ENCODE measurements around the gene GMDS.

GMDS gene

DNA sequence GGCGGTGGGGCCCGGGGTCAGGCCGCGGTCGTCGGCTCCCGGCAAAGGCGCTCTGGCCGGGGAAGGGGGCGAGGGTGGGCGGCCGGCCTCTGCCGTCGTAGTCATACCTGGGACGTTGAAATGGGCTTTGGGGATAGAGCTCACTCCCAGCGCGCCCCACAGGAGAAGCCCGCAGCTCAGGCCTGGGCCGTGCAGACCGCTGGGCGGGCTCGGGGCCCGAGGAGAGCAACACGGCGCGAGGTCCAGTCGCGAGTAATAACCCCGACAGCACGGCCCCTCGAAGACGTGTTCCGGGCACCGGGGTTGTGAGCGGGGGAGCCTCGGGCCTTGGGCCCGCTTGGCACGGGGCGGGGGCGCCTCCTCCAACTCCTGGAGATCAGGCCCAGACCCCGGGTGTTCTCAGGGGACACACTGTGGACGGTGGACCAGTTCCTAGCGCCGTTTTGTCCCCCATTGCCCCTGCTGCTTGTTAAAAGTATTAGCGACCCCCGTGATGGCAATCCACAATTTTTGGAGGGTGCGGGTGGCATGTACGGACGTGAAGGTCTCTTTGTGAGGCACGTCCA is 624.8 kb downstream of the GMDS start:
- DNase-seq (ENCODE audit: extremely low spot score, insufficient read length, low read depth) = no peak
- FAIRE-seq = no peak

DNA sequence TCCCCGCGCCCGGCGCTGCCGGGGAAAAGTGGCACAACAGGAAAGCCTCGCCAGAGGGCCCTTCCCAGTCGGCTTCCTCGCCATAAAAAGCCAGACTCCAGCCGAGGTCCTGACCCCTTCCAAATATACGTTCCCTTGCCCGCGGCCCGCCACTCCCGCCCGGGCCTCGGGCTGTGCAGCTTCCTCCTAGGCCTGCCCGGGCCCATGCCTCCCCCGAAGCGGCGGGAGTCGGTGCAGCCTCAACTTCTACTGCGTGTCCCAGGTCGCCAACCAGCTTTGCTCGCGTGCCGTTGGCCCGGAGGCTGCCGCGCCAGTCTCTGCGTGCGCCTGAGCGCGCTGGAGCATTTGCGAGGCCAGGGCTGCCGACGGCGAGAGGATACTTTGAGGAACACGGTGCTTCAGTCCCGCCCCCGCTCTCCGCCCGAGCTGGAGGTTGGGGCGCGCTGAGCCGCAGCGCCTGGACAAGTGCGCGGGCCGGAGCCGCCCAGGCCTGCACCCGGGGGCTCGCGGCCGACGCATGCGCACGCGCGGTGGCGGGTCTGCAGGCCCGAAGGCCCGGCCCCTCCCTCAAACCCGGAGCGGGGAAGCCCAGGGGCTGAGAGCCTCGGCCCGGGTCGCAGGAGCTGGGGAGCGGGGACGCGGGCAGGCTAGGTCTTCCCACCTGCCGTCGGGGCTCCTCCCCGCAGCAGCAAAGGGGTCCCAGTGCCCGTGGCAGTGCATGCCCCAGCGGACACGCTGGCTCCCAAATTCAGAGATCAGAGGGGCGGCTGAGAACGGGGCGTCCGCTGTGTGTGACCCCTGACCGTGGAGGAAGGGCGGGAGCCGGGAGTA is 625.5 kb downstream of the GMDS start:
- FAIRE-seq (no peak), DNase-seq (ENCODE audit: extremely low spot score, insufficient read length, low read depth) (no peak)

DNA sequence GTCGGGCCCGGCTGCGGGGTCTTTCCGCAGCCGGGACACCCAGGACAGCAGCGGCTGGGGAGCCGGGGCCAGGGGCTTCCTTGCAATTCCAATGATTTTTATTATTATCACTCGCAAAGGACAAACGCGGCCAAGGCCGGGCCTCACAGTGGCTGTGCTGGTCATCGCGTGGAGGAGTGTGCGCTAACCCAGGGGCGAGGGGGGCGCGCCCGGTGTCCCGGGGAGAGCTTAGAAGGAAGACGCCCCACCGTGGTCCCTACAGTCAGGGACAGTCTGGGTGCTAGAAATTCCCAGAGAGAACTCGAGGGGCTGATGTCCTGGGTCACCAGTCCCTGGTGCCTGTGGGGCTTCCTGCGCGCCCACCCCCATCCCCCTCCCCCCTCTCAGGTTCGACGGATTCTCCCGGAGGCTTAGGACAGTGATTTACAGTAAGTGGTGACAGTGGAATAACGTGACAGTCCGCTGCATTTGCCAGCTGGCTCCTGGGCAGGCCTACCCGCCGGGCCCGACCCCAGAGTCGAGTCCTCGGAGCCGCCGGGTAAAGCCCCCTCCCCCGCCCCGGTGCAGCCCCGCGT is 626.2 kb downstream of the GMDS start:
- no peak for DNase-seq (ENCODE audit: extremely low spot score, insufficient read length, low read depth)
- FAIRE-seq = no peak

DNA sequence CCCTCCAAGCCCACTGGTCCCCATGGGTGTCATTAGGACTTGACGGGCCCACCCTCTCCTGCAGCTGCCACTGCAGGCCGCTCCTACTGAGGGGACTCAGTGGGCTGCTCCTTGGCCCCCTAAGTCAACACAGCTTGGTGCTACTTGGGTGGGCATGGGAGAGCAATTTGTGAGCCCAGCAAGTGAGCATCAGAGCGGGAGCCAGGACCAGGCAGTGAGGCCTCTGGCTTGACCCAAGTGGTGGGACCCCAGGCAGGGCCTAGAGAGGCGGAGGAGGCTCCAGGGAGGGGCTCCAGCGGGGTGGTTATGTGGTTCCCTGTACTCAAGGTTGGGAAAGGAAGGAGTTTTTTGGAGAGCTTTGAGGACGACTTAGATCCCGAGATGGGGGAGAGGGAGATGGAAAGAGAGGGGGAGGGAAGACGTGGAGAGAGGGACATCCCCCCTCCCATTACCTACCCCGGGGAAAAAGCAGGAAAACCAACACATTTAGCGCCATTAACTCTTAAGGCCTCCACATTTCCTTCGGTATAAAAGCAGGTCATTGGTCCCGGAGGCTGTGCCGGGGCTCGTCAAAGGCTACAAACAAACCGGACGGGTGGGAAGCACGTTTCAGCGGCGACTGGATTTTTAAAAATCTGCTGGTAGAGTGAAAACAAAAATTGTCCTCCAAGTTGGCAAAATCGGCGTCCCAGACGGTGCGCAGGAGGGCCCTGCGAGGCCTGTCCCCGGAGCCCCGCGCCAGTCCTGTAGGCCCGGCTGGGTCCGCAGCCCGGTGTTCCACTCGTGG is 626.9 kb downstream of the GMDS start:
- FAIRE-seq (no peak), DNase-seq (ENCODE audit: extremely low spot score, insufficient read length, low read depth) (no peak)

DNA sequence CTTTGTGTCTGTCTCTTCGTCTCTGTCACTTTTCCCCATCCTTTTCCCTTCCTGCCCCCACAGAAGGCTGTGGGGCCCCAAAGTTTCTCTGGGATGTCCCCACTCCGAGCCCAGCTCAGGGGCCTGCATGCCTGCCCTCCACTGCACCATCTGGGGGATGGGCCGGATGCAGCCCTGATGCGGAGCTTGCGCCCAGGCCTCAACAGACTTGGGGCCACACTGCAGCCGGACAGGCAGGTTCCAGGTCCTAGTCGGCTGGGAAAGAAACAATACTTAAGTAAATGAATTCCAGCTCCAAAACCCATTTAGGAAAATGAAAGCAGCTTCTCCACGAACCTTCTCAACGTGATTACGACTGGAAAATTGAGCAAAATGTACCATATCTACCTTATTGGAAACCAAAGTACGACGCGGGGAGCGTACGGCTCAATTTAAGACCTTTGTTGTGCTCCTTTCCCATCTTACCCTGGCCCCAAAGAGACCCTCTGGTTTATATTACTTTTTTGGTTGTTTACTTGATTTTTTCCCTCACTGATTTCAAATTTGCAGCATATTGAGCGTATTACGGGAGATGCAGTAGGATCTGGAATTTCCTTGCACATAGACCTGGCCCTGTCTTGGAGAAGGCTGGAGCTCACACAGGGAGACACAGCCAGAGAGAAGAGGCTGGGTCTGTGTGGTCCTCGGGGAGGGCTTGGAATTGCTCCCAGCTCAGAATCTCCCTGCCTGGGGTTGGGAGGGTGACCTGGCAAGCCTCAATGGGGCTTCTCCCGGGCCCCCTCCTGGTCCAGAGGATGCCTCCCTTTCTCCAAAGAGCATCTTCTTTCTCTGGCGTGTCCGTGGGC is 627.7 kb downstream of the GMDS start:
- FAIRE-seq (no peak), DNase-seq (ENCODE audit: extremely low spot score, insufficient read length, low read depth) (no peak)

DNA sequence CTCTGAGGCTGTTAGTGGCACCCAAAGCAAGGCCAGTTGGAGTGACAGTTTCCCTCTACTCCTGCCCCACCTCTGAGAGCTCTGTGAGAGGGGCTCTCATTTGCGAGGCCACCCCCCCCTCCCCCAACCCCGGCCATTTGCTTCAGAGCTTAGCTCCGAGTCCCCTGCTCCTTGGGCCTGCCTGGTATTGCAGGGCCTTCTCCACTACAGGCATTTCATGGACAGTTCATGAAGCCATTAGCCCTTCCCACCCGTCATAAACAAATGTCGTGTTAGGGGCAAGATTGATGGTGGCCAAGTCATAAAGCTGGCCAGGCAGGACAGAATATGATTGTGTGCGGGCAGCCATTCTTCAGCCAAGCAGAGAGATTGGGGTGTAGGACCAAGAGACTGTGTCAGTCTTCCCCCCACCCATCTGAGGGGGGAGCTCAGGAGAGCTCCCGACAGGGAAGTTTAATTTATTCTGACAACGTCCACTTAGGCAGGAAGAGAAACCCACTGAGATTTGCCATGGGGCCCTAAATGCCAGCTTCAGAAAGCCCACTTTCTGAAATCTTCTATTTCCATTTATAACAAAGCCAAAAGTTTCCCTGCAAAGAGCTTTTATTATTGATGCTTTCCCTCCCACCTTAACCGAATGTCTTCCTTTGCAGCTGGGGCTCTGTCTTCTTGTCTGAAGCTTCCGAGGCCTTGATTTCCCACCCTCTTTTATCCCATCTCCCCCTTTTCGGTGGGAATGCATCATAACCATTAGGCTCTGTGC is 628.5 kb downstream of the GMDS start:
- no peak for DNase-seq (ENCODE audit: extremely low spot score, insufficient read length, low read depth)
- no peak for FAIRE-seq

DNA sequence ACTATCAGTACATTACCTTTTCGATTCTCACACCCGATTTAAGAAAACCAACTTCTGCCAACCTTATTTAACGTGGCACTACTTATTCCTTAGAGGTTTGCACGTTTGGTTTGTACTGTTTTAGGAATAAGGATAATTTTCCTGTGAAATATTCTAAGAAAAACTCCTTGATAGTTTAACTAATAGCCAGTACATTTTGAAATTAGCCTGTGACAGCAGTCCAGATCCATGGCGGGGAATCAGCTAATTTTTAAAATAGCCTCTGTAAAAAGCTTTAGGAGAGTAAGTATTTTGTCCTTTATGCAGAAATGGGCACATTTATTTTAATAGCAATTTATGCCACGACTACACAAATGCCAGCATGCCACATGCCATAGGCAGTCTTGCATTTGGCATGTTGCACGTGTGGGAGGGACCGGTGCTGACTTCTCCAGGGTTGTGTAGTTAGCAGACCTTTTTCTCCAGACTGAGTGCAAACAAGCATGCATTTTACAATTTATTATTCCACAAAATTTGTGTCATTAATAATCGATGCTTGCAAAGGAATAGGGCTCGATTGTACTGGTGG is 629.5 kb downstream of the GMDS start:
- FAIRE-seq (no peak), DNase-seq (ENCODE audit: extremely low spot score, insufficient read length, low read depth) (no peak)

DNA sequence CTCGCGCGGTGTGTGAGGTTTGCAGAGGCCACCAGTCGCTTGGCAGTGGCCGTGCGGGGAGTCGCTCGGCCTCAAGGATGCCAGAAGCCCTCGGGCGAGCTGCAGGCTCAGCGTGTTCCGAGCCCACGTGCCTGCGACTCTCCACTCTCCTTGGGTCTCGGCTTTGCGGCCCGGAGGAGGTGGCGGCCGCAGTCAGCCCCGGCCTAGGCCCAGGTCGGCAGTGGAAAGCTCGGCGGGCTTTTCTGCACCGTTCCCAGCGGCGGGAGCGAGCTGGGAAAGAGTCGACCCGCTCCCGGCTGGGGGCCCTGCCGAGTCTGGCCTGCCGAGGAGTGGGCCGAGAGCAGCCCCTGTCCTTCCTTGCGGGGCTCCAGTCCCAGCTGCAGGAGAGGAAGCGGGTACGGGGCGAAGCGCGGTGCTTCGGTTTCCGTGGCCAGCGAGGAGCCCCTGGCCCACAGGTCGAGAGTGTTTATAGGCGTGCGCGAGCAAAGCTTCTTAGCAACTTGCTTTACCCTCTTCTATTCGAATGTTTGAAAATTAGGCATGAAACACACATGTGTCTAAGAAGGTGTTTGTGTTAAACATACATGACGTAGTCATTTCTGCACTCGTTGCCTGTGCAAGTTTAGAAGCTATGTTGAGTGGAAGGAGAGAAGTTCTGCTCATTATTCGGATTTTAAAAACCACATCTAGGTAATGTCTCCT is 630.1 kb downstream of the GMDS start:
- FAIRE-seq (no peak), DNase-seq (ENCODE audit: extremely low spot score, insufficient read length, low read depth) (no peak)

DNA sequence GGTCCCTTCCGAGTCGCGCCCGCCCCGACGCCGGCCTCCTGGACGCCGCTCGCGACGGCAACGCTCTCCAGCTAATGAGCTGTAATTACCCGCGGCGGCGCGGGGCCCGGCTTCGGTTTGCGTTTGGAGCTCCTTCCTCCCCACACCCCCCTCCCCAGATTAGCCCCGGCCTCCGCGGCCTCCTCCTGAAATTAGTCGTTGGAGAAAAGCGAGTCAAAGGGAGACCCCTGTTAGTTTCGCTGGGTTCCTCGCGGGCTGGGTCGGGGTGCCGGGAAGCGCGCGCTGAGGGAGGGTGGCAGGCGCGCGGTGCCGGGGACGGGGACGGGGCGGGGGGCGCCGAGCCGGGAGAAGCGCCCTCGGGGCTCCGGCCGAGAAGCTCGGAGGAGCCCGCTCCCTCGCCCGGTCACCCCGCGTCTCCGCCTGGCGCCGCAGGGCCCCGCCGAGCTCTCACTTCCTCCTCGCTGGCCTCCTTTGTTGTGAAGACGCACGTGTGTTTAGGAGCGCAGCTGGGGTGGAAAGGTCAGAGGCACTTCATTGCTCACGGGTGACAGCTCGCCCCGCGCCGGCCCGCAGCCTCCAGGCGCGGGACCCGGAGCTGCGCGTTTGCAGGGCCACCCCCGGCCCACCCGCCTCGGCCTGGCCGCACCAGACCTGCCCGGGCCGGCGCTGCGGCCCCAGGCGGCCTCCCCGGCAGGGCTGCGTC is 630.8 kb downstream of the GMDS start:
- DNase-seq (ENCODE audit: extremely low spot score, insufficient read length, low read depth) (no peak), FAIRE-seq (no peak)

DNA sequence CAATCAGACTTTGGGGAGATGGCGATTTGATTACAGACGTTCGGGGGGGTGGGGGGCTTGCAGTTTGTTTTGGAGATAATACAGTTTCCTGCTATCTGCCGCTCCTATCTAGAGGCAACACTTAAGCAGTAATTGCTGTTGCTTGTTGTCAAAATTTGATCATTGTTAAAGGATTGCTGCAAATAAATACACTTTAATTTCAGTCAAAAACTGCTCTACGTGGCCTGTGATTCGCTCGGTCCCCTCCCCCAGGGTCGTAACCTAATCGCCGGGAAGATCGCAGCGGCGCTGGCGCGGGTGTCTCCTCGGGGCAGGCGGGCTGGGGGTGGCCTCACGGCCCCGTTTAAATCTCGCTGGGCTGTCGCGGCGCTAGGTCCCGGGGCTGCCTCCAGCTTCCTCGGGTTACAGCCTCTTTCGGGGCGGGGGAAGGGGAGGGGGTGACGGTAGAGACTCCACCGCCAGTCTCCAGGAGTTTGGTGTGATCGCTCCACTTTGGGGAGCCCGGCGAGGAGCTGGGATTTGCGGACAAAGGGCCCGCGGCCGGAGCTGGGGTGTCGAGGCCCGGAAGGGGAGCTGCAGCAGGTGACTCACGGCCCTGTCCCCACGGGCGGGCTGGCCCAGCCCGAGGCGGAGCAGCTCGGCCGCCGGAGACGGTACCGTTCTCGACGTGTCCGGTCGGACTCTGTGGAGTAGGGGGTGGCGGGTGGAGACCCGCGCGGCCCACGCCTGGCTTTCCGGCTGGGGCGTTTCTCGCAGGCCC is 631.5 kb downstream of the GMDS start:
- no peak for DNase-seq (ENCODE audit: extremely low spot score, insufficient read length, low read depth)
- FAIRE-seq = no peak

DNA sequence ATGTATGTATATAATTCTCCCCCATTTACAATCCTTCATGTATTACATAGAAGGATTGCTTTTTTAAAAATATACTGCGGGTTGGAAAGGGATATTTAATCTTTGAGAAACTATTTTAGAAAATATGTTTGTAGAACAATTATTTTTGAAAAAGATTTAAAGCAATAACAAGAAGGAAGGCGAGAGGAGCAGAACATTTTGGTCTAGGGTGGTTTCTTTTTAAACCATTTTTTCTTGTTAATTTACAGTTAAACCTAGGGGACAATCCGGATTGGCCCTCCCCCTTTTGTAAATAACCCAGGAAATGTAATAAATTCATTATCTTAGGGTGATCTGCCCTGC is 632.1 kb downstream of the GMDS start:
- DNase-seq (ENCODE audit: extremely low spot score, insufficient read length, low read depth) (no peak), FAIRE-seq (no peak)

DNA sequence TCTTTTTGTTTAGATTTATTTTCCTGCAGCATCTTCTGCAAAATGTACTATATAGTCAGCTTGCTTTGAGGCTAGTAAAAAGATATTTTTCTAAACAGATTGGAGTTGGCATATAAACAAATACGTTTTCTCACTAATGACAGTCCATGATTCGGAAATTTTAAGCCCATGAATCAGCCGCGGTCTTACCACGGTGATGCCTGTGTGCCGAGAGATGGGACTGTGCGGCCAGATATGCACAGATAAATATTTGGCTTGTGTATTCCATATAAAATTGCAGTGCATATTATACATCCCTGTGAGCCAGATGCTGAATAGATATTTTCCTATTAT is 632.5 kb downstream of the GMDS start:
- FAIRE-seq (no peak), DNase-seq (ENCODE audit: extremely low spot score, insufficient read length, low read depth) (no peak)

DNA sequence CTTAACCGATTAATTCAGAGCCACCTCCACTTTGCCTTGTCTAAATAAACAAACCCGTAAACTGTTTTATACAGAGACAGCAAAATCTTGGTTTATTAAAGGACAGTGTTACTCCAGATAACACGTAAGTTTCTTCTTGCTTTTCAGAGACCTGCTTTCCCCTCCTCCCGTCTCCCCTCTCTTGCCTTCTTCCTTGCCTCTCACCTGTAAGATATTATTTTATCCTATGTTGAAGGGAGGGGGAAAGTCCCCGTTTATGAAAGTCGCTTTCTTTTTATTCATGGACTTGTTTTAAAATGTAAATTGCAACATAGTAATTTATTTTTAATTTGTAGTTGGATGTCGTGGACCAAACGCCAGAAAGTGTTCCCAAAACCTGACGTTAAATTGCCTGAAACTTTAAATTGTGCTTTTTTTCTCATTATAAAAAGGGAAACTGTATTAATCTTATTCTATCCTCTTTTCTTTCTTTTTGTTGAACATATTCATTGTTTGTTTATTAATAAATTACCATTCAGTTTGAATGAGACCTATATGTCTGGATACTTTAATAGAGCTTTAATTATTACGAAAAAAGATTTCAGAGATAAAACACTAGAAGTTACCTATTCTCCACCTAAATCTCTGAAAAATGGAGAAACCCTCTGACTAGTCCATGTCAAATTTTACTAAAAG is 633.0 kb downstream of the GMDS start:
- DNase-seq (ENCODE audit: extremely low spot score, insufficient read length, low read depth) (no peak), FAIRE-seq (no peak)

DNA sequence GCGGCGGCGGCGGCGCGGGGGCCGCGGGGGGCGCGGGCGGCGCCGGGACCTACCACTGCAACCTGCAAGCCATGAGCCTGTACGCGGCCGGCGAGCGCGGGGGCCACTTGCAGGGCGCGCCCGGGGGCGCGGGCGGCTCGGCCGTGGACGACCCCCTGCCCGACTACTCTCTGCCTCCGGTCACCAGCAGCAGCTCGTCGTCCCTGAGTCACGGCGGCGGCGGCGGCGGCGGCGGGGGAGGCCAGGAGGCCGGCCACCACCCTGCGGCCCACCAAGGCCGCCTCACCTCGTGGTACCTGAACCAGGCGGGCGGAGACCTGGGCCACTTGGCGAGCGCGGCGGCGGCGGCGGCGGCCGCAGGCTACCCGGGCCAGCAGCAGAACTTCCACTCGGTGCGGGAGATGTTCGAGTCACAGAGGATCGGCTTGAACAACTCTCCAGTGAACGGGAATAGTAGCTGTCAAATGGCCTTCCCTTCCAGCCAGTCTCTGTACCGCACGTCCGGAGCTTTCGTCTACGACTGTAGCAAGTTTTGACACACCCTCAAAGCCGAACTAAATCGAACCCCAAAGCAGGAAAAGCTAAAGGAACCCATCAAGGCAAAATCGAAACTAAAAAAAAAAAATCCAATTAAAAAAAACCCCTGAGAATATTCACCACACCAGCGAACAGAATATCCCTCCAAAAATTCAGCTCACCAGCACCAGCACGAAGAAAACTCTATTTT is 633.7 kb downstream of the GMDS start:
- DNase-seq (ENCODE audit: extremely low spot score, insufficient read length, low read depth) = no peak
- no peak for FAIRE-seq

DNA sequence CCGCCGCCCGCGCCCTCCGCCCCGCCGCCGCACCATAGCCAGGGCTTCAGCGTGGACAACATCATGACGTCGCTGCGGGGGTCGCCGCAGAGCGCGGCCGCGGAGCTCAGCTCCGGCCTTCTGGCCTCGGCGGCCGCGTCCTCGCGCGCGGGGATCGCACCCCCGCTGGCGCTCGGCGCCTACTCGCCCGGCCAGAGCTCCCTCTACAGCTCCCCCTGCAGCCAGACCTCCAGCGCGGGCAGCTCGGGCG is 634.2 kb downstream of the GMDS start:
- DNase-seq (ENCODE audit: extremely low spot score, insufficient read length, low read depth) (no peak), FAIRE-seq (no peak)

DNA sequence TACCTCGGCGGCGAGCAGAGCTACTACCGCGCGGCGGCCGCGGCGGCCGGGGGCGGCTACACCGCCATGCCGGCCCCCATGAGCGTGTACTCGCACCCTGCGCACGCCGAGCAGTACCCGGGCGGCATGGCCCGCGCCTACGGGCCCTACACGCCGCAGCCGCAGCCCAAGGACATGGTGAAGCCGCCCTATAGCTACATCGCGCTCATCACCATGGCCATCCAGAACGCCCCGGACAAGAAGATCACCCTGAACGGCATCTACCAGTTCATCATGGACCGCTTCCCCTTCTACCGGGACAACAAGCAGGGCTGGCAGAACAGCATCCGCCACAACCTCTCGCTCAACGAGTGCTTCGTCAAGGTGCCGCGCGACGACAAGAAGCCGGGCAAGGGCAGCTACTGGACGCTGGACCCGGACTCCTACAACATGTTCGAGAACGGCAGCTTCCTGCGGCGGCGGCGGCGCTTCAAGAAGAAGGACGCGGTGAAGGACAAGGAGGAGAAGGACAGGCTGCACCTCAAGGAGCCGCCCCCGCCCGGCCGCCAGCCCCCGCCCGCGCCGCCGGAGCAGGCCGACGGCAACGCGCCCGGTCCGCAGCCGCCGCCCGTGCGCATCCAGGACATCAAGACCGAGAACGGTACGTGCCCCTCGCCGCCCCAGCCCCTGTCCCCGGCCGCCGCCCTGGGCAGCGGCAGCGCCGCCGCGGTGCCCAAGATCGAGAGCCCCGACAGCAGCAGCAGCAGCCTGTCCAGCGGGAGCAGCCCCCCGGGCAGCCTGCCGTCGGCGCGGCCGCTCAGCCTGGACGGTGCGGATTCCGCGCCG is 634.7 kb downstream of the GMDS start:
- no peak for DNase-seq (ENCODE audit: extremely low spot score, insufficient read length, low read depth)

More for the DNA sequence above, 634.7 kb downstream of the GMDS start:
- no peak for FAIRE-seq
